T-helper 2 cell treated with Interferon-gamma antibody and Interleukin-4, amounts not matched to agents 5 μg/mL and 100 μg/mL, for 36 hours (primary cell): ENCODE measurements around the gene RPL37.

Experiments used
- DNase-seq: peaks from one replicate; pipeline ENCODE4 v3.0.0; 2021; ENCODE audit warnings: low spot score
- H3K27ac Mint-ChIP-seq: one replicate; pipeline ENCODE4 v1.8.0; 2021; ENCODE audit warnings: mild to moderate bottlenecking, mixed read lengths
- H3K27me3 Mint-ChIP-seq: one replicate; pipeline ENCODE4 v1.8.0; 2021; ENCODE audit warnings: low read depth, mixed read lengths
- H3K36me3 Mint-ChIP-seq: one replicate; pipeline ENCODE4 v1.8.0; 2021; ENCODE audit warnings: low read depth, mixed read lengths
- H3K4me1 Mint-ChIP-seq: one replicate; pipeline ENCODE4 v1.8.0; 2021; ENCODE audit warnings: low read depth, mixed read lengths
- H3K4me3 Mint-ChIP-seq: one replicate; pipeline ENCODE4 v1.8.0; 2022; ENCODE audit warnings: mild to moderate bottlenecking, moderate library complexity, mixed read lengths
- H3K9me3 Mint-ChIP-seq: one replicate; pipeline ENCODE4 v1.8.0; 2021; ENCODE audit warnings: mixed read lengths

Gene RPL37

DNA sequence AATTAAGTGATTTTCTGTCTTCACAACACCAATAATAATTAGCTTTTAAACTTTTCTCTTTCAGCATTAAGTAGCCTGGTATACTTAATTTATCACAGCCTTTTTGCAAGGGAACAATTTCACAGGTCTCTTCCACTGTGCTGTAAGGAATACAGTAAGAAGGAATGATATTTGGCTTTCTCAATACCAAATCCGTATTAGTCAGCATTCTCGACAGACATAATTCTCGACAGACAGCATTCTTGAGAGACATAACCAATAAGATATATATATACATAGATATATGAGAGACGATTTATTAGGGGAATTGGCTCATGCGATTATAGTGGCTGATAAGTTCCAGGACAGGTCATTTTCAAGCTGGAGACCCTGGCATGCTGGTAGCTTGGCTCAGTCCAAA lies 54.8 kb downstream of the RPL37 start:
- no peaks in the 10 kb centered on the region for H3K9me3 Mint-ChIP-seq
- DNase-seq = no peak
- H3K27me3 Mint-ChIP-seq = no peaks in the 10 kb centered on the region
- H3K36me3 Mint-ChIP-seq = peaks cover 17% of the 10 kb centered on the region
- peaks cover 19% of the 10 kb centered on the region for H3K4me1 Mint-ChIP-seq
- no peak overlapping the region for H3K4me3 Mint-ChIP-seq
- H3K27ac Mint-ChIP-seq = no peak overlapping the region

DNA sequence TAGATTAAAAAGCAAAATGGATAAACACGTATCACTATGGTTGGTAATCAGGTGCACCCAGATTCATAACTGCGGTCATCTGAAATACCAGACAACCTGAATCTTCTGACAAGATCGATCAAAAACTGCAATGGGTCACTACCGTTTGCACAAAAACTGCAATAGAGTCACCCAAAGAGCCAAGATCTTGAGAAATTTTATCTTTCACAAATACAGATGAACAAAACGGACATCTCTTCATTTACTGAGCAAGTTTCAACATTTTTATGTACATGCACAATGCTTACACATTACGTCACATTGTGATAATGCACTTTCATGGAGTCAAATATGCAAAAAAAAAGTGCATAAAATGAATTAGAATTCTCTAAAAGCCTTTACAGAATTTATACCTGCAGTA lies 55.5 kb downstream of the RPL37 start:
- Mint-ChIP-seq H3K4me1 (peaks cover 19% of the 10 kb centered on the region), H3K27me3 (no peaks in the 10 kb centered on the region), H3K9me3 (no peaks in the 10 kb centered on the region), H3K36me3 (peaks cover 20% of the 10 kb centered on the region), H3K27ac (no peak overlapping the region), H3K4me3 (no peak overlapping the region)
- DNase-seq = no peak

DNA sequence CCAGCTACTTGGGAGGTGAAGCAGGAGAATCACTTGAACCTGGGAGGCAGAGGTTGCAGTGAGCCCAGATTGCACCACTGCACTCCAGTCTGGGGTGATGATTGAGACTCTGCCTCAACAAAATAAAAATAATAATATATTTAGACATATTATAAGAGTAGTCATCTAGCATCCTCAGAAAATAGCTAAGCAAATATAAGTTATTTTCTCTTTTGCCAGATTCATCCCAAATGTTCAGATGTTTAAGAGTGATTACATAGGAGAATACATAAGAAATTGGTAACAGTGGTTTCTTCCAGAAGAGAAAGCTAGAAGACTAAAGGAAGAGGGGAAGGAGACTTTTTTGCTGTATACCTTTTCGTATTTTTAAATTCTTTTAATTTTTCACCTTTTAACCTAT lies 56.9 kb downstream of the RPL37 start:
- Mint-ChIP-seq H3K36me3 (peaks cover 25% of the 10 kb centered on the region), H3K9me3 (no peaks in the 10 kb centered on the region), H3K4me1 (peaks cover 17% of the 10 kb centered on the region), H3K27ac (no peak overlapping the region), H3K27me3 (no peaks in the 10 kb centered on the region), H3K4me3 (no peak overlapping the region)
- no peak for DNase-seq

DNA sequence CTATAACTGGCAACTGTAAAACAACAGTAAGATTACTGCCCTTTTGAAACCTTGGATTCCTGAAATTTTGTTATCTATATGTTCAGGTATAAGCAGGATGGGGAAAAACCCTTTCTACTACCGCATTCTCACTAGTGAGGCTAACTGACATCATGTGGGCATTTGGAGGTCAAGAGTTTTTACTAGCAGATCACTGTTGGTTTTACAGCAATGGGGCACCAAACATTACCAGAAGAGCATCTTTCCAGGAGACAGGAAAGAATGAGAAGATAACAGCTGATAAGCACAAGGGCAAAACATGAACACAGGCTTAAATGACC lies 58.4 kb downstream of the RPL37 start:
- no peak overlapping the region for H3K27ac Mint-ChIP-seq

DNA sequence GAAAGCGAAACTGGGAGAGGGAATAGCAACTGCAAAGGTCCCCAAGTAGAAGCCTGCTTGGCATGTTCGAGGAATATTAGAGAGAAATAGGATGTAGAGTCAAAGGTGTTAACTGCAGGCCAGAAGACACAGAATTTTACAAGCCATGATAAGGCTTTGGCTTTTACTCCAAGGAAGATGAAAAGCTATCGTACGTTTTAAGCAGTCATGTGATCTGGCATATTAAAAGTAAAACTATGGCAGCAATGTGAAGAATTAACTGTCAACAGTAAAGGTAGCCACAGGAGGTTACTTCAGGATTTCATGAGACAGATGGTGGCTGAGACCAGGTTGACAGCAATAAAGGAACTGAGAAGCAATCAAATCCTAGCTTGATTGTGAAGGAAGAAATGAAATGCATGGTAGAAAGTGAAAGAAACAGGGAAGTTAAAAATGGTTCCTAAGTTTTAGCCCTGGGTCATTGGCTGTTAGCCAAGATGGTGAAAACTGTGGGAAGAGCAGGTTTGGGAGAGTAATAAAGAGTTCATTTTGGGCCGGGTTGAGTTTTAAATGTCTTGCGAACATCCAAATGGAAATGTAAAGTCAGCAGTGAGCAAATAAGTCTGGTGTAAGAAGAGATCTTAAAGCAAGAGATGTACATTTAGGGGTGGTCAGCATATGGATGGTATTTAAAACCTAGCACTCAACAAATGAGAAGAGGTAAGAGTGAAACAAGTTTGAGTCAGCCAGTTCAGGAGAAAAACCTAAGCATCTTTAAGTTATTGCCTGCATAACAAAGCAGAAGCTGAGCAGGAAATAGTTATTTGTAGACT lies 59.0 kb downstream of the RPL37 start:
- H3K27ac Mint-ChIP-seq = peak overlapping the region; percentile 58
- H3K4me3 Mint-ChIP-seq = no peak overlapping the region
- peaks cover 30% of the 10 kb centered on the region for H3K36me3 Mint-ChIP-seq
- no peak for DNase-seq
- no peaks in the 10 kb centered on the region for H3K27me3 Mint-ChIP-seq
- H3K9me3 Mint-ChIP-seq = no peaks in the 10 kb centered on the region
- peaks cover 14% of the 10 kb centered on the region for H3K4me1 Mint-ChIP-seq

More for the DNA sequence above, 58.4 kb downstream of the RPL37 start:
- no peaks in the 10 kb centered on the region for H3K9me3 Mint-ChIP-seq
- peaks cover 30% of the 10 kb centered on the region for H3K36me3 Mint-ChIP-seq
- no peak overlapping the region for H3K4me3 Mint-ChIP-seq
- no peaks in the 10 kb centered on the region for H3K27me3 Mint-ChIP-seq
- peaks cover 14% of the 10 kb centered on the region for H3K4me1 Mint-ChIP-seq
- DNase-seq = no peak
